Measurements from ENCODE around the gene CLEC16A.

CLEC16A gene

GRCh38 chr16:11128211-11129141 lies 184.1 kb downstream of the CLEC16A start:
- no peak for DNase-seq

GRCh38 chr16:11129378-11129781 lies 185.0 kb downstream of the CLEC16A start:
- no peak for DNase-seq

GRCh38 chr16:11130978-11131665 lies 186.8 kb downstream of the CLEC16A start:
- DNase-seq = no peak

GRCh38 chr16:11131706-11132105 lies 187.3 kb downstream of the CLEC16A start:
- DNase-seq = no peak

GRCh38 chr16:11133344-11133943 lies 189.1 kb downstream of the CLEC16A start:
- DNase-seq = no peak

- DNase-seq = no peak
These were observed 190.5 kb downstream of the CLEC16A start for GRCh38 chr16:11134722-11135463.

- DNase-seq = no peak
These were observed 191.2 kb downstream of the CLEC16A start for GRCh38 chr16:11135464-11135973.

- no peak for DNase-seq
These were observed 192.2 kb downstream of the CLEC16A start for GRCh38 chr16:11136600-11136999.

- DNase-seq = no peak
These were observed 193.8 kb downstream of the CLEC16A start for GRCh38 chr16:11138022-11138768.

- DNase-seq = no peak
These were observed 194.5 kb downstream of the CLEC16A start for GRCh38 chr16:11138769-11139325.

GRCh38 chr16:11139326-11140097 lies 195.1 kb downstream of the CLEC16A start:
- DNase-seq = no peak

- DNase-seq = peak; percentile 76
These were observed 195.7 kb downstream of the CLEC16A start for GRCh38 chr16:11140098-11140375.

- no peak for DNase-seq
These were observed 196.1 kb downstream of the CLEC16A start for GRCh38 chr16:11140466-11140865.

GRCh38 chr16:11140867-11141266 lies 196.5 kb downstream of the CLEC16A start:
- DNase-seq = no peak

- DNase-seq = no peak
These were observed 197.3 kb downstream of the CLEC16A start for GRCh38 chr16:11141409-11142260.

- no peak for DNase-seq
These were observed 197.9 kb downstream of the CLEC16A start for GRCh38 chr16:11142261-11142630.

GRCh38 chr16:11142951-11143350 lies 198.6 kb downstream of the CLEC16A start:
- no peak for DNase-seq

GRCh38 chr16:11143372-11144035 lies 199.1 kb downstream of the CLEC16A start:
- DNase-seq = no peak

- no peak for DNase-seq
These were observed 199.8 kb downstream of the CLEC16A start for GRCh38 chr16:11144122-11144521.
